HepG2 (cell line): ENCODE results near the gene AKAP6. TPM values are rescaled to one million over a fixed set of nuclear protein-coding genes. Genes with fewer than 3 reads are reported as not detected.

Experiments used
- ATAC-seq: fragments of 200-7000 bp; cut with Tn5 transposase; 3 replicates; pipeline ENCODE4 v1.9.1; 2020; ENCODE audit warnings: mild to moderate bottlenecking, moderate library complexity
- BruUV-seq: library from RNA; stranded (reverse); fragments of 400-500 nt; replicated peaks from 2 replicates; lab custom pipeline; 2021; lab: Mats Ljungman, UMichigan
- CTCF ChIA-PET: fragments of 300-600 bp; formaldehyde crosslinking; extraction: SDS; loops from one replicate; lab custom pipeline; 2021; ENCODE audit warnings: low total read pairs, inconsistent platforms, low intra/inter-chr PET ratio; lab: Yijun Ruan, JAX
- POLR2A ChIA-PET: fragments of 350-600 bp; sonication (Branson Sonifier 250); formaldehyde crosslinking; loops from one replicate; lab custom pipeline; 2020; ENCODE audit warnings: antibody characterized with exemption, inconsistent platforms; lab: Yijun Ruan, JAX
- DNase-seq: peaks from one replicate; pipeline ENCODE4 v3.0.0-alpha.2; 2015; ENCODE audit warnings: low spot score
- FAIRE-seq: peaks from 3 replicates; lab custom pipeline; 2011; peaks lifted over from hg19 to GRCh38; lab: Jason Lieb, UNC
- H2AFZ ChIP-seq: one replicate; pipeline ENCODE4 v1.6.1; 2011; ENCODE audit warnings: low read length, inconsistent platforms
- H3K27ac ChIP-seq: fragments of 300-600 bp; 3 replicates; pipeline ENCODE4 v1.8.0; 2011; ENCODE audit warnings: mixed run types, mild to moderate bottlenecking, mixed read lengths, low read length, inconsistent platforms; ENCODE audit not compliant: insufficient read depth; ENCODE audit errors: extremely low read length
- H3K27me3 ChIP-seq, 2 experiments: fragments of 200-600 bp in 1 of 2; 2 replicates in 1 of 2; 3 replicates in 1 of 2; pipeline versions ENCODE4 v1.6.0 to v1.8.0; 2011; ENCODE audit warnings: low read length in 2 of 2, mild to moderate bottlenecking in 2 of 2, moderate library complexity in 2 of 2, inconsistent platforms in 1 of 2; ENCODE audit not compliant: insufficient read depth in 2 of 2, control insufficient read depth in 1 of 2
- H3K36me3 ChIP-seq, 2 experiments: fragments of 200-600 bp in 1 of 2; replicated peaks in 1 of 2; 2 replicates in 1 of 2; 3 replicates in 1 of 2; pipeline versions ENCODE4 v1.5.1 to v1.8.0; 2011; ENCODE audit warnings: low read length in 2 of 2, inconsistent platforms in 1 of 2; ENCODE audit not compliant: insufficient read depth in 2 of 2, control insufficient read depth in 1 of 2
- H3K4me1 ChIP-seq: 2 replicates; pipeline ENCODE4 v1.5.1; 2012; ENCODE audit warnings: low read length, inconsistent platforms; ENCODE audit not compliant: insufficient read depth
- H3K4me2 ChIP-seq: 2 replicates; pipeline ENCODE4 v1.6.0; 2011; ENCODE audit warnings: low read depth, low read length, inconsistent platforms
- H3K4me3 ChIP-seq, 3 experiments: fragments of 200-600 bp in 1 of 3; sonication (generic), shearing (Covaris generic) in 1 of 3; replicated peaks in 1 of 3; 2 replicates each; pipeline ENCODE4 v1.5.1; 2011 to 2016; ENCODE audit warnings: low read length in 3 of 3, inconsistent platforms in 2 of 3, low read depth in 2 of 3, mild to moderate bottlenecking in 2 of 3, control low read depth in 1 of 3, mixed read lengths in 1 of 3; ENCODE audit not compliant: insufficient read depth in 1 of 3
- H3K79me2 ChIP-seq: one replicate; pipeline ENCODE4 v1.6.1; 2011; ENCODE audit warnings: low read length, inconsistent platforms; ENCODE audit not compliant: insufficient read depth
- H3K9ac ChIP-seq: 2 replicates; pipeline ENCODE4 v1.6.0; 2011; ENCODE audit warnings: mild to moderate bottlenecking, low read depth, low read length, inconsistent platforms; ENCODE audit not compliant: insufficient read depth
- H3K9me3 ChIP-seq: 2 replicates; pipeline ENCODE4 v1.5.1; 2012; ENCODE audit warnings: mild to moderate bottlenecking, low read length
- H4K20me1 ChIP-seq: 2 replicates; pipeline ENCODE4 v1.6.0; 2011; ENCODE audit warnings: inconsistent platforms, mild to moderate bottlenecking, low read length, moderate library complexity; ENCODE audit not compliant: insufficient read depth
- ETV5 ChIP-seq: IDR thresholded peaks from 2 replicates; pipeline ENCODE4 v1.6.1; 2018; ENCODE audit warnings: missing biosample characterization, missing genetic modification reagents, inconsistent platforms, borderline replicate concordance
- GABPA ChIP-seq, 2 experiments: IDR thresholded peaks; 2 replicates each; pipeline ENCODE4 v1.6.1; 2011 to 2016; ENCODE audit warnings: low read depth in 2 of 2, low read length in 1 of 2, missing biosample characterization in 1 of 2, missing genetic modification characterization in 1 of 2
- GPBP1L1 ChIP-seq: sonication (generic); formaldehyde crosslinking; IDR thresholded peaks from 2 replicates; pipeline ENCODE4 v1.5.0; 2020; ENCODE audit warnings: mild to moderate bottlenecking, missing genetic modification reagents
- HNRNPLL ChIP-seq: fragments of 200-400 bp; formaldehyde crosslinking; IDR thresholded peaks from 2 replicates; pipeline ENCODE4 v1.6.1; 2017; ENCODE audit warnings: mild to moderate bottlenecking, low read depth, low read length; ENCODE audit not compliant: poor library complexity, severe bottlenecking
- PTBP1 ChIP-seq: fragments of 200-400 bp; formaldehyde crosslinking; IDR thresholded peaks from 2 replicates; pipeline ENCODE4 v1.6.1; 2018; ENCODE audit warnings: low read length, low read depth; ENCODE audit not compliant: poor library complexity, severe bottlenecking
- ZBTB20 ChIP-seq: sonication (generic); formaldehyde crosslinking; IDR thresholded peaks from 2 replicates; pipeline ENCODE4 v1.8.1; 2023; ENCODE audit warnings: missing genetic modification reagents, low read depth, mild to moderate bottlenecking, borderline replicate concordance
- ZNF350 ChIP-seq: sonication (generic); formaldehyde crosslinking; IDR thresholded peaks from 2 replicates; pipeline ENCODE4 v1.4.0; 2020; ENCODE audit warnings: mild to moderate bottlenecking, low read depth, missing genetic modification reagents, borderline replicate concordance
- ZNF407 ChIP-seq: sonication (generic); formaldehyde crosslinking; IDR thresholded peaks from one replicate; pipeline ENCODE4 v1.5.1; 2020; ENCODE audit warnings: mild to moderate bottlenecking, missing genetic modification reagents; ENCODE audit errors: not compliant biosample characterization
- ZNF468 ChIP-seq: sonication (generic); formaldehyde crosslinking; IDR thresholded peaks from 2 replicates; pipeline ENCODE4 v1.8.0; 2022; ENCODE audit warnings: mild to moderate bottlenecking, moderate library complexity, missing genetic modification reagents
- ZNF652 ChIP-seq: IDR thresholded peaks from 2 replicates; pipeline ENCODE4 v1.6.1; 2016; ENCODE audit warnings: low read depth, borderline replicate concordance
- WGBS: methylation state at CpG from one replicate; pipeline ENCODE4 v1.1.6; 2017; ENCODE audit warnings: low lambda C conversion rate; 5-methylcytosine and 5-hydroxymethylcytosine counted together
- in situ Hi-C: cut with HindIII; loops from 2 replicates; pipeline ENCODE4 v1.10.0; 2017; ENCODE audit warnings: low pct_unique_long_range_greater_than_20kb; ENCODE audit not compliant: extremely low pct_ligation_motif_present
- intact Hi-C: fragments of 100-400 bp; cut with micrococcal nuclease; formaldehyde crosslinking; loops from one replicate; pipeline ENCODE4 v1.10.0; 2022; ENCODE audit not compliant: unreplicated experiment
- polyA plus RNA-seq, 8 experiments: library from polyadenylated mRNA; depleted of rRNA in 3 of 8; stranded (reverse) in 7 of 8; unstranded in 1 of 8; fragments of >200 nt; fragmentation: Illumina TruSeq in 4 of 8; extraction: Trizol in 4 of 8; gene quantifications; 2 replicates each; pipeline versions ENCODE4 v1.2.1 to v1.2.3, GENCODE V29; 2011 to 2016; ENCODE audit warnings: low read depth in 4 of 8, missing spikeins in 1 of 8, mixed read lengths in 1 of 8; ENCODE audit not compliant: insufficient read depth in 1 of 8
- total RNA-seq, 5 experiments: library from RNA; depleted of rRNA; stranded (reverse); fragments of >200 nt; fragmentation: Illumina TruSeq; extraction: Trizol; gene quantifications; 2 replicates each; pipeline ENCODE4 v1.2.3, GENCODE V29; 2016; ENCODE audit warnings: low read depth in 1 of 5
- TF ChIP-seq, protein P1 (sequence below): sonication (generic); formaldehyde crosslinking; IDR thresholded peaks from 2 replicates; pipeline ENCODE4 v1.4.0; 2020; ENCODE audit warnings: missing genetic modification reagents

AKAP6 gene
- total and polyA plus RNA-seq, 2 of the 13 experiments (the other 11 are each of a cell fraction or from before 2014, with no cell fraction given), result 1.4 TPM

- BruUV-seq, result no TSS peak
- Histone ChIP-seq H3K4me2 (no peak overlapping the region), H3K79me2 (no peaks in the 10 kb centered on the region), H3K4me3 (no peak overlapping the region), H3K27ac (no peak overlapping the region), H3K36me3 (no peaks in the 10 kb centered on the region), H3K9me3 (no peaks in the 10 kb centered on the region), H2AFZ (no peak overlapping the region), H3K27me3 (no peaks in the 10 kb centered on the region), H3K9ac (no peak overlapping the region), H3K4me1 (no peaks in the 10 kb centered on the region), H4K20me1 (no peaks in the 10 kb centered on the region)
- DNase-seq (no peak), ATAC-seq (no peak), FAIRE-seq (no peak)
- in situ Hi-C loops (no loop called here), intact Hi-C loops (no loop called here)
- ChIA-PET CTCF (no interaction called here), POLR2A (no interaction called here)
- no peak for TF ChIP-seq ZNF350 (CRISPR knock-in tag)
- no peak for TF ChIP-seq ZBTB20 (CRISPR knock-in tag)
- no peak for TF ChIP-seq GABPA (IDR thresholded peaks at IDR 0.05; ENCODE audit: low read depth, low read length)
- TF ChIP-seq GABPA (CRISPR knock-in tag; IDR thresholded peaks at IDR 0.05; ENCODE audit: low read depth), result no peak
- TF ChIP-seq GPBP1L1 (CRISPR knock-in tag), result no peak
- TF ChIP-seq HNRNPLL, result no peak
- TF ChIP-seq ZNF468 (CRISPR knock-in tag), result no peak
- TF ChIP-seq PTBP1, result no peak
- TF ChIP-seq ZNF652 (CRISPR knock-in tag), result no peak
- TF ChIP-seq ZNF407 (CRISPR knock-in tag), result no peak
- TF ChIP-seq ETV5, result no peak
- TF ChIP-seq, protein P1, sequence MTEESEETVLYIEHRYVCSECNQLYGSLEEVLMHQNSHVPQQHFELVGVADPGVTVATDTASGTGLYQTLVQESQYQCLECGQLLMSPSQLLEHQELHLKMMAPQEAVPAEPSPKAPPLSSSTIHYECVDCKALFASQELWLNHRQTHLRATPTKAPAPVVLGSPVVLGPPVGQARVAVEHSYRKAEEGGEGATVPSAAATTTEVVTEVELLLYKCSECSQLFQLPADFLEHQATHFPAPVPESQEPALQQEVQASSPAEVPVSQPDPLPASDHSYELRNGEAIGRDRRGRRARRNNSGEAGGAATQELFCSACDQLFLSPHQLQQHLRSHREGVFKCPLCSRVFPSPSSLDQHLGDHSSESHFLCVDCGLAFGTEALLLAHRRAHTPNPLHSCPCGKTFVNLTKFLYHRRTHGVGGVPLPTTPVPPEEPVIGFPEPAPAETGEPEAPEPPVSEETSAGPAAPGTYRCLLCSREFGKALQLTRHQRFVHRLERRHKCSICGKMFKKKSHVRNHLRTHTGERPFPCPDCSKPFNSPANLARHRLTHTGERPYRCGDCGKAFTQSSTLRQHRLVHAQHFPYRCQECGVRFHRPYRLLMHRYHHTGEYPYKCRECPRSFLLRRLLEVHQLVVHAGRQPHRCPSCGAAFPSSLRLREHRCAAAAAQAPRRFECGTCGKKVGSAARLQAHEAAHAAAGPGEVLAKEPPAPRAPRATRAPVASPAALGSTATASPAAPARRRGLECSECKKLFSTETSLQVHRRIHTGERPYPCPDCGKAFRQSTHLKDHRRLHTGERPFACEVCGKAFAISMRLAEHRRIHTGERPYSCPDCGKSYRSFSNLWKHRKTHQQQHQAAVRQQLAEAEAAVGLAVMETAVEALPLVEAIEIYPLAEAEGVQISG (CRISPR knock-in tag), result no peak
- WGBS, result 7% methylated on average over 2 of the region's 2 CpGs
Observed at GRCh38 chr14:32336702-32337101, 7.6 kb downstream of the AKAP6 start.
